ENCODE results near the gene BICRAL.

BICRAL gene

GRCh38 chr6:42766163-42766670 is 15.6 kb upstream of the BICRAL start:
- no peak for DNase-seq

GRCh38 chr6:42769051-42769450 is 12.8 kb upstream of the BICRAL start:
- DNase-seq: no peak

GRCh38 chr6:42769836-42770235 is 12.0 kb upstream of the BICRAL start:
- no peak for DNase-seq

GRCh38 chr6:42771741-42772100 is 10.1 kb upstream of the BICRAL start:
- DNase-seq: no peak

GRCh38 chr6:42774201-42774600 is 7.7 kb upstream of the BICRAL start:
- DNase-seq: peak; percentile 38

GRCh38 chr6:42774821-42775487 is 6.9 kb upstream of the BICRAL start:
- peak; percentile 55 for DNase-seq

GRCh38 chr6:42777126-42777822 is 4.6 kb upstream of the BICRAL start:
- no peak for DNase-seq

GRCh38 chr6:42778122-42778521 is 3.7 kb upstream of the BICRAL start:
- DNase-seq: no peak

GRCh38 chr6:42779521-42779920 is 2.3 kb upstream of the BICRAL start:
- DNase-seq: no peak

GRCh38 chr6:42781546-42781795 is 381 bp upstream of the BICRAL start:
- no peak for DNase-seq

- peak; percentile 74 for DNase-seq
These were observed 881 bp downstream of the BICRAL start for GRCh38 chr6:42782689-42783176.

- peak; percentile 82 for DNase-seq
These were observed 1.5 kb downstream of the BICRAL start for GRCh38 chr6:42783177-42783875.

- no peak for DNase-seq
These were observed 2.2 kb downstream of the BICRAL start for GRCh38 chr6:42783876-42784642.

GRCh38 chr6:42784717-42785498 is 3.1 kb downstream of the BICRAL start:
- no peak for DNase-seq

- no peak for DNase-seq
These were observed 4.7 kb downstream of the BICRAL start for GRCh38 chr6:42786525-42786985.

GRCh38 chr6:42787063-42787472 is 5.2 kb downstream of the BICRAL start:
- DNase-seq: no peak

- no peak for DNase-seq
These were observed 6.8 kb downstream of the BICRAL start for GRCh38 chr6:42788671-42789070.

GRCh38 chr6:42790549-42791181 is 8.8 kb downstream of the BICRAL start:
- no peak for DNase-seq

- DNase-seq: no peak
These were observed 10.0 kb downstream of the BICRAL start for GRCh38 chr6:42791706-42792320.

GRCh38 chr6:42795651-42796050 is 13.8 kb downstream of the BICRAL start:
- DNase-seq: no peak

- no peak for DNase-seq
These were observed 14.3 kb downstream of the BICRAL start for GRCh38 chr6:42796171-42796570.
